Fibroblast of skin of abdomen (primary cell): ENCODE data around the gene ELMOD1.
A peak's percentile ranks its signal among the peaks of the same experiment; 100 is the strongest.

Experiments
- DNase-seq: peaks from one replicate; pipeline ENCODE4 v3.0.0-alpha.2; 2013

Gene ELMOD1

DNA sequence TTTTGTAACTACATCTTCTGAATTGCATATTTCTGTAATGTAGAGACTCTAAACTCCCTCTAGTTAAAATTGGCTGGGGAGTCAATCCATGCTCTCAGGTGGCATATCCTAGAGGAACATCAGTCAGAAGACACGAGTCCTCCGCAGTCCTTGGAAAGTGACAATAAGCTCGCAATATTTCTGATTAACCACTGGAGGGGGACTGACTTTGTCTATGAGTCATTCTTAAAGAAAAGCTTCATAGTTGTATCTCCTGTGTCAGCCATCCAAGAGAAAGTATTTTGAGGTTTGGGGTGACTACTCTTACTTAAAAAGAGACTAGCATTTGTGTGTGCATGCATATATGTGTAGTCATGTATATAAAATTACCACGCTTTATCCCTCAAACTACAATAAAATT lies 60.7 kb downstream of the ELMOD1 start:
- peak; percentile 13 for DNase-seq

GRCh38 chr11:107653076-107653475 lies 62.1 kb downstream of the ELMOD1 start:
- DNase-seq, result no peak

DNA sequence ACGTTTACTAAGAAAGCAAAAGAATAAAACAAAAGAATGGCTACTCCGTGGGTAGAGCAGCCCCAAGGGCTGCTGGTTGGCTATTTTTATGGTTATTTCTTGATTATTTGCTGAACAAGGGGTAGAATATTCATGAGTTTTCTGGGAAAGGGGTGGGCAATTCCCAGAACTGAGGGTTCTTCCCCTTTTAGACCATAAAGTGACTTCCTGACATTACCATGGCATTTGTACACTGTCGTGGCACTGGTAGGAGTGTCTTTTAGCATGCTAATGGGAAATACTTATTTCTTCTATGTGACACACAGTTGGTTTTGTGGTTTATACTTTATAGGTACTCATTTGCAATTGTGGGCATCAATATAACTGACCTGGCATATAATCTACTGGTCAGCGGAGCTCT lies 64.7 kb downstream of the ELMOD1 start:
- DNase-seq, result no peak

- no peak for DNase-seq
Observed at GRCh38 chr11:107659310-107659709, 68.4 kb downstream of the ELMOD1 start.

- no peak for DNase-seq
Observed at GRCh38 chr11:107660066-107660465, 69.1 kb downstream of the ELMOD1 start.

DNA sequence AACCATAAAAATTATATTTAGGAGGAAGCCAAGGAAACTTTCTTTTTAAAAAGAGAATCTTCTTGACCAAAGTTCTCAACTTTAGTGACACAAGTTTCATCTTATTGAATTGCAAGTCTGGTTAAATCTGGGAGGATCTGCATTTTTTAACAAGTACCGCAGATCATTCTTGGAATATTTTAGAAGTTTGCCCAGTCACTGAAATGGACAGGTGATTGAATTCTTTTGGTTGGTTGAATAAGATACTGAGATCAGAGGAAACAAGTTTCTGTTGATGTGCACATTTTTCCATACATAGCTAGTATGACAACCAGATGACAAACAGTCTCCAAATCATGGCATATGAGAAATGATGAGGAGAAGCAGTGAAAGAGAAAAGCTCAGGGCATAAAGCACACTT lies 70.7 kb downstream of the ELMOD1 start:
- no peak for DNase-seq

GRCh38 chr11:107665018-107665417 lies 74.1 kb downstream of the ELMOD1 start:
- no peak for DNase-seq

DNA sequence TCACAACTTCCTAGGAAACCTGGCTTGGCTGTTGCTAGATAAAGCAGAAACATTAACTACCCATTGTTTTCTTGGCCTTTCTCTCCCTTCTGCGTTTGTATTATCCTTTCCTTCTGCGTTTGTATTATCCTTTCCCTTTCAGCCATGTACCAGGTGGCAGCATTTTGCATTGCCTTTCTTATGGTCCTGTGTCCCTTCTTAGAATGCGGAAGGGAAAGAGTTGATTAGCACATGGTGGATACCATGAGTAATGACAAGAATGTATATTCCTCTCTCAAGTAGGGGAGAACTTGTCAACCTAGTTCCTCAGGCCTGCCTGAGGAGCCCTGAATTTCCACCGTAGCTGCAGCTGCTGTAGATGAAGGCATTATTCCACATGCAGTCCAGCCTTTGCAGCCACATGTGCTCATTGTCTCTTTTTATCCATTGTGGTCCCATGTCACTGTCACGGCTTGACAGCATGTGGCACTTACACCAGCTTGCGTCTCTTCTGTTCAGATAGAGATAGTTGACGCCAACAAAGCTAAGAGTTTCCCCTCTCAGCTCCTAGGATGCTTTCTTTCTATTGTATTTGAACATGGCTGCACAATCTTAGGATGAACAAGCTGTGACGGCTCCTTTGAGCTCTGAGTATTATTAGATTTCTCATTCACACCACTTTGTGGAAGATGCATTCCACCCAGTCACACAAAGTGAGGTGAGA lies 76.1 kb downstream of the ELMOD1 start:
- DNase-seq, result no peak

GRCh38 chr11:107669191-107669740 lies 78.3 kb downstream of the ELMOD1 start:
- DNase-seq, result peak; percentile 21

DNA sequence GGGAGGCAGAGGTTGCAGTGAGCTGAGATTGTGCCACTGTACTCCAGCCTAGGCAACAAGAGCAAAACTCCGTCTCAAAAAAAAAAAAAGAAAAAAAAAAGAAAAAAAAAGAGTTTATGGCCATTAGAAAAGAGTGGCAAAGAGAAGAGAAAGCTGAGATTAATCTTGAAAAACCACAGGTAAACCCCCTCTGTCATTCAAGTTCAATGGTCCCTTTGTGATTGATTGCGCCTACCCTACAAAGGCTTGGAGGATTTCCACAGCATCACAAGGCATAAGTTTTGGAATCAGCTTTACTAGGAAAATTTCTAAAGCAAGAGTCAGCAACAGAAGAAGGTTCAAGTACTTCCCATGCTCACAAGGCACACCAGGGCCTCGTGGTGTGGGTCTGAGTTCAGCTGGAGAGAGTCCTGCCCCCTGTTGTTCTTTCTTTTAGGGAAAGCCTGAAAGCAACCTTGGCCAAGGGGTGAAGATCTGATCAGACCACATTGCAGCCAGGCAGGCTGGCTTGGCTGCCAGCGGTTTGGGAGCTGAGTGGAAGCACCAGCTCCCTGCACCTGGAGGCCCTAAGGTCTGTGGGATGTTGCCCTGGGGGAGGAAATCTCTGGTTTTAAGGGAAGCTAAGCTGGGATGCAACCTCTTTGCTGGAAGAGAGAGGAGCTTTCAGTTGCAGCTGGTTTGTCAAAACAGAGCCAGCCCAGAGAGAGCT lies 79.1 kb downstream of the ELMOD1 start:
- no peak for DNase-seq

- no peak for DNase-seq
Observed at GRCh38 chr11:107675902-107676301, 85.0 kb downstream of the ELMOD1 start.

GRCh38 chr11:107676336-107677057 lies 85.5 kb downstream of the ELMOD1 start:
- no peak for DNase-seq

DNA sequence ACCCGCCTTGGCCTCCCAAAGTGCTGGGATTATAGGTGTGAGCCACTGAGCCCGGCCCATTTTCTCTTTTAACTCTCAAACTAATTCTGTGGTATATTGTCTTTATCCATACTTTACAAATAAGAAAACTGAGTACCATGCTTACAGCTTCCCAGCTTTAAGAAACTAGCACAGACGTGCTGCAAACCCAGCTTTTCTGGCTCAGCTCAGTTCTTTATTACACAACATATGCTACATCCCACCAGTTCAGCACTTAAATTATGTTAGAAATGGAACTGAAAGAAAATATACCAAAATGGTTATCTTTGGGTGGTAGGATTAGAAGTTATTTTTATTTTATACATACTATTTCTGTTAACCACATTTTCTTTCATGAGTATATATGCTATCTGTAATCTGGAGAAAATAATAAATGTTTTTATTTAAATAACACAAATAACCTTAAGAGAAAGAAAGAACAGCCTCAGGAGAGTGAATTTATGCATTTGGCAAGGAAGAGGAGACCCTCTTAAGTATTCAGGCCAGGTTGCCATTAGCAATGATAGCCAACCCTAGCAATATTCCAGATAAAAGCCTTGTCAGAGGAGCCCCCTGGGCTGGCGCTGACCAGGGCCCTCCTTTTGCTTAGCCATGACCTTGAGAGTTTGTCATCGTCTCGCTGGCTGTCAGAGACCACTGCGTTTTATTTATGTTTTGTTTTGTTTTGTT lies 87.1 kb downstream of the ELMOD1 start:
- no peak for DNase-seq

DNA sequence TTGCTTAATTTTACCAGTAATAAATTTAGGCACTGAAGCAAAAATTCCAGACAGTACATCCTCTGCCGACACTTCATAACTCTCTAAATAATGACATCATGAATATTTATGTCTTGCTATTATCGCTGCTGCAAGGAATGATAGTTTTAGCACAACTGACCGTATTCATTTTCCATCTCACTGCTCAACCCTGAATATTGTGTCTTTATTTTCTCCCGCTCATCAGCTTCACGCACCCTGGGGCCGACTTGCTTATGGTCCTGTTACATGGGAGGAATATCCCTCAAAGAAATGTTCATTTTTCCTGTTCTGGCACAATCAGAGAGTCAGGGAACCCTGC lies 87.7 kb downstream of the ELMOD1 start:
- no peak for DNase-seq

GRCh38 chr11:107679255-107680024 lies 88.5 kb downstream of the ELMOD1 start:
- no peak for DNase-seq

DNA sequence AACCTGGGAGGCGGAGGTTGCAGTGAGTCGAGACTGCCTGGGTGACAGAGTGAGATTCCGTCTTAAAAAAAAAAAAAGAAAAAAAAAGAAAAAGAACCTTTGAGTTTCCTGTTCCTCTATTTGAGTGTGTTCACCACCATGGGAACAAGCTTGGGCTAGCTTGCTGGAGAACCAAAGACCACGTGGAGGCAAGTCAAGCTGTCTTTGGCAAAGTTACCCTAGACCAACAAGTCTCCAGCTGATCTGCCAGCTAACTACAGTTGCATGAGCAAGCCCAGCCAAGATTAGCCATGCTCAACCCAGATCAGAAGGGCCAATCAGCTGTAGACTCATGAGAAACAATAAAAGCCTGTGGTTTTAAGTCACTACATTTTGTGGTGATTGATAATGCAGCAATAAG lies 91.2 kb downstream of the ELMOD1 start:
- DNase-seq, result no peak

DNA sequence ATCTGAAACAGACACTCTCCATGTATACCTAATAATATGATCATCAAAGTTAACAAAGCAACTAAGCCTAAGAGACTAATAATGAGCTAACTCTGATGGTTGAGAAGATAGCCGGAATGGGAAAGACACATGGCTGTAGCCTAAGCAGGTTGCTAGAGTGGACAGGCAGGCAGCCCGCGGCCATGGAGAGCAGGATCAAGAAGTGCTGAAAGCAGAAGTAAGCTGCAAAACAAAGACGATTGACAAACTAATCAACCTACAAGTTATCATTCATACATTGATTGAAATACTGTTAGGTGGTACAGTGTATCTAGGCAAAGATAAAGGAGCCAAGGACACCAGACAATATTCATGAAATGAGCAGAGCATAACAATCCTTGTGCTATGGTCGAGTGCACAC lies 91.6 kb downstream of the ELMOD1 start:
- DNase-seq, result no peak

GRCh38 chr11:107683061-107683460 lies 92.1 kb downstream of the ELMOD1 start:
- no peak for DNase-seq

- DNase-seq, result no peak
Observed at GRCh38 chr11:107683807-107684206, 92.9 kb downstream of the ELMOD1 start.

GRCh38 chr11:107688322-107688918 lies 97.5 kb downstream of the ELMOD1 start:
- no peak for DNase-seq

GRCh38 chr11:107689317-107690202 lies 98.6 kb downstream of the ELMOD1 start:
- peak; percentile 64 for DNase-seq
